ENCODE results near the gene POLR2H.

Gene POLR2H

GRCh38 chr3:184334470-184335158, 26.9 kb upstream of the POLR2H start:
- no peak overlapping the region for H3K4me3 ChIP-seq (ENCODE audit: control insufficient read depth, low read depth, low read length)
- DNase-seq (ENCODE audit: low read depth): peak; percentile 84
- no peak for TF ChIP-seq CTCF (conservative IDR thresholded peaks at IDR 0.05; ENCODE audit: control insufficient read depth, insufficient read depth, low read depth, low read length)

DNA sequence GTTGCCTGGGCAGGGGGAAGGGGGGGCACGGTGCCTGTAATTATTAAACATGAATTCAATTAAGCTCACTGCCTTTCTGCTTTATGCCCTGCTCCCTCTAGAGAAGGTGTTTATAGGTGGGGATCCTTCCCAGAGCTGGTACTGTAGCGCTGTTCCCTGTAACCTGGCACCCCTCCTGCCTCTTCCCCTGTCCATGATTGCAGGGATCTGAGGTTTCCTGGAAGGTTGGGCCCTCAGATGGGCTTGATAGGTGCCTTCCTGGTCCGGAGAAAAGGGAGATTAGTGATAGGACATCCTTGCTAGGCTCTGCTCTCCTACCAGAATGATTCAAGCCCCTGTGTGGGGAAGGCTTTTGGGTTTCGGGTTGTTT, 26.2 kb upstream of the POLR2H start:
- DNase-seq (ENCODE audit: low read depth): no peak
- no peak for TF ChIP-seq CTCF (conservative IDR thresholded peaks at IDR 0.05; ENCODE audit: control insufficient read depth, insufficient read depth, low read depth, low read length)
- H3K4me3 ChIP-seq (ENCODE audit: control insufficient read depth, low read depth, low read length): no peak overlapping the region

GRCh38 chr3:184335661-184336546, 25.6 kb upstream of the POLR2H start:
- no peak for TF ChIP-seq CTCF (conservative IDR thresholded peaks at IDR 0.05; ENCODE audit: control insufficient read depth, insufficient read depth, low read depth, low read length)
- peak overlapping the region; percentile 60 for H3K4me3 ChIP-seq (ENCODE audit: control insufficient read depth, low read depth, low read length)
- peak; percentile 76 for DNase-seq (ENCODE audit: low read depth)

- TF ChIP-seq CTCF (conservative IDR thresholded peaks at IDR 0.05; ENCODE audit: control insufficient read depth, insufficient read depth, low read depth, low read length): no peak
- H3K4me3 ChIP-seq (ENCODE audit: control insufficient read depth, low read depth, low read length): peak overlapping the region; percentile 60
- DNase-seq (ENCODE audit: low read depth): peak; percentile 83
Observed at GRCh38 chr3:184336547-184337398, 24.7 kb upstream of the POLR2H start.

DNA sequence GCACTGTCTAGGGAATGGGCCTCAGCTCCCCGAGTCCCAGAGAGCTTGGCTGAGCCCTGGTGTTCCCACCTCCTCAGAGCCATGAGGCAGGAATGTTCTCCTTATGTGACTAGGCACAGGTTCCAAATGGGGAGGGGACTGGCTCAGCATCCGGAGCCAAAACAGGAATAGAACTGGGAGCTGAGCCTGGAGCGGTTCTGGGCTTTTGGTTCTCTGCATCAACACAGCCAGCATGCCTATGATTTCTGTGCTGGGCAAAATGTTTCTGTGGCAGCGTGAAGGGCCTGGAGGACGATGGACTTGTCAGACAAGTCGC, 24.2 kb upstream of the POLR2H start, which contains the start of gene FAM131A:
Gene FAM131A (plus strand): TSS at position 202 of the 316 bp plus-strand sequence. CDS start 31 bp downstream, at position 233.
- no peak for TF ChIP-seq CTCF (conservative IDR thresholded peaks at IDR 0.05; ENCODE audit: control insufficient read depth, insufficient read depth, low read depth, low read length)
- peak; percentile 60 for DNase-seq (ENCODE audit: low read depth)
- peak within 1 kb of the TSS; percentile 60 for H3K4me3 ChIP-seq (ENCODE audit: control insufficient read depth, low read depth, low read length)

DNA sequence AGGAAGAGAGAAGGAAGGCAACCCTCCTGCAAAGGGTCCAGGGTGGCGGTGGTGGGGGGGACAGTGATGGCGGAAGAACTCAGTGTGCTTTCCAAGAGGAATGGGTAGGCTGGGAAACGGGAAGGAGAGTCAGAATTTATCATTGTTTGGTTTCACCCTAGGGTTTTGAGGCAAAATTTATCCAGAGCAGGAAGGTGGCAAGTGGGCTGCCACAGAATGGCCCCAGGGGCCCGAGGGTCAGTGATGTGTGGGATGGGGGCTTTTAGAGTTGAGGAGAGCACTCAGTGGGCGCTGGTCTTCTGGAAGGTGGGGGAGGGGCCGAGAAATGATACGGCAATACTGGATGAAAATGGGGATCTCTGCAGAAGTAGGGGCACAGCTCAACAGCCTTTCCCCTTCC, 23.5 kb upstream of the POLR2H start:
- no peak for DNase-seq (ENCODE audit: low read depth)
- TF ChIP-seq CTCF (conservative IDR thresholded peaks at IDR 0.05; ENCODE audit: control insufficient read depth, insufficient read depth, low read depth, low read length): no peak
- H3K4me3 ChIP-seq (ENCODE audit: control insufficient read depth, low read depth, low read length): peak overlapping the region; percentile 47
